Kidney (tissue), 14 donors: ENCODE data around the gene CXCL12. TPM values are rescaled to one million over a fixed set of nuclear protein-coding genes. Genes with fewer than 3 reads are reported as not detected.

Experiments used
- DNase-seq, 5 donors: peaks; one replicate each; pipeline ENCODE4 v3.0.0-alpha.2; 2013 to 2020
- FAIRE-seq: peaks from 2 replicates; lab custom pipeline; 2012; peaks lifted over from hg19 to GRCh38; lab: Jason Lieb, UNC
- H3K27ac ChIP-seq, 2 donors: one replicate each; pipeline ENCODE4 v1.7.0; 2013; ENCODE audit warnings: low read depth in 2 of 2, low read length in 2 of 2, inconsistent platforms in 1 of 2
- H3K27me3 ChIP-seq: one replicate; pipeline ENCODE4 v1.7.1; 2013; ENCODE audit warnings: low read length, inconsistent platforms; ENCODE audit not compliant: control insufficient read depth, insufficient read depth
- H3K36me3 ChIP-seq, 3 donors: one replicate each; pipeline versions ENCODE4 v1.7.0 to v1.7.1; 2013; ENCODE audit warnings: low read length in 3 of 3, control low read depth in 1 of 3, inconsistent platforms in 1 of 3; ENCODE audit not compliant: insufficient read depth in 3 of 3, control insufficient read depth in 2 of 3
- H3K4me1 ChIP-seq, 3 donors: one replicate each; pipeline versions ENCODE4 v1.7.0 to v1.7.1; 2013; ENCODE audit warnings: low read length in 3 of 3, inconsistent platforms in 1 of 3, low read depth in 1 of 3; ENCODE audit not compliant: control insufficient read depth in 2 of 3, insufficient read depth in 2 of 3
- H3K4me3 ChIP-seq, 3 donors: one replicate each; pipeline versions ENCODE4 v1.7.0 to v1.8.1; 2013; ENCODE audit warnings: low read length in 3 of 3, control low read depth in 1 of 3, inconsistent platforms in 1 of 3
- H3K9ac ChIP-seq, 3 donors: one replicate each; pipeline versions ENCODE4 v1.7.0 to v1.7.1; 2013; ENCODE audit warnings: low read length in 3 of 3, control low read depth in 1 of 3, inconsistent platforms in 1 of 3
- H3K9me3 ChIP-seq, 3 donors: one replicate each; pipeline versions ENCODE4 v1.7.0 to v1.7.1; 2013; ENCODE audit warnings: low read length in 3 of 3, control low read depth in 1 of 3, inconsistent platforms in 1 of 3; ENCODE audit not compliant: control insufficient read depth in 2 of 3, insufficient read depth in 1 of 3
- intact Hi-C: fragments of 100-400 bp; cut with DNase I; formaldehyde crosslinking; loops from one replicate; pipeline ENCODE4 v1.11.1; 2022
- polyA plus RNA-seq: library from polyadenylated mRNA; stranded (reverse); fragments of 350-450 nt; fragmentation: Illumina TruSeq; extraction: RNeasy Lipid Tissue Mini Kit (QIAGEN cat#74804); gene quantifications from one replicate; pipeline ENCODE4 v1.2.3, GENCODE V29; 2014; ENCODE audit warnings: low read depth, low replicate concordance; ENCODE audit not compliant: insufficient read depth
- total RNA-seq: library from RNA; stranded (reverse); fragmentation: NEBNext Ultra II Directional; extraction: Animal tissue kit (Norgen Biotek cat#: 25700); gene quantifications from one replicate; pipeline ENCODE4 v1.2.1, GENCODE V29; 2021
- TF ChIP-seq, protein P1 (sequence below): IDR thresholded peaks from 3 replicates; pipeline ENCODE4 v1.5.1; 2012; ENCODE audit warnings: mild to moderate bottlenecking, moderate library complexity, borderline replicate concordance; ENCODE audit not compliant: insufficient read depth; ENCODE audit errors: extremely low read depth
- donor health status: control.
- donor health status: control.
- donor health status: control.
- donor health status: control.
- donor health status: control.
- donor health status: DM: yes; HTN: yes; CAD: no.
- donor health status: Normal renal cell carcinoma (clear cell type).

Gene CXCL12
- total and polyA plus RNA-seq, 2 donors from 2014 or later = 99.5 to 111 TPM

GRCh38 chr10:44396671-44397191, 11.8 kb upstream of the CXCL12 start:
- no peaks in the 10 kb centered on the region for H3K27me3 ChIP-seq
- DNase-seq = peak in 1 of 5 donors; percentile 32
- intact Hi-C loops = no loop called here
- H3K9me3 ChIP-seq = no peaks in the 10 kb centered on the region
- TF ChIP-seq, protein P1, sequence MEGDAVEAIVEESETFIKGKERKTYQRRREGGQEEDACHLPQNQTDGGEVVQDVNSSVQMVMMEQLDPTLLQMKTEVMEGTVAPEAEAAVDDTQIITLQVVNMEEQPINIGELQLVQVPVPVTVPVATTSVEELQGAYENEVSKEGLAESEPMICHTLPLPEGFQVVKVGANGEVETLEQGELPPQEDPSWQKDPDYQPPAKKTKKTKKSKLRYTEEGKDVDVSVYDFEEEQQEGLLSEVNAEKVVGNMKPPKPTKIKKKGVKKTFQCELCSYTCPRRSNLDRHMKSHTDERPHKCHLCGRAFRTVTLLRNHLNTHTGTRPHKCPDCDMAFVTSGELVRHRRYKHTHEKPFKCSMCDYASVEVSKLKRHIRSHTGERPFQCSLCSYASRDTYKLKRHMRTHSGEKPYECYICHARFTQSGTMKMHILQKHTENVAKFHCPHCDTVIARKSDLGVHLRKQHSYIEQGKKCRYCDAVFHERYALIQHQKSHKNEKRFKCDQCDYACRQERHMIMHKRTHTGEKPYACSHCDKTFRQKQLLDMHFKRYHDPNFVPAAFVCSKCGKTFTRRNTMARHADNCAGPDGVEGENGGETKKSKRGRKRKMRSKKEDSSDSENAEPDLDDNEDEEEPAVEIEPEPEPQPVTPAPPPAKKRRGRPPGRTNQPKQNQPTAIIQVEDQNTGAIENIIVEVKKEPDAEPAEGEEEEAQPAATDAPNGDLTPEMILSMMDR = no peak
- H3K4me1 ChIP-seq = peaks cover 0 to 5% (median 0%) of the 10 kb centered on the region in 3 donors
- no peaks in the 10 kb centered on the region for H3K36me3 ChIP-seq
- no peak for FAIRE-seq
- H3K27ac ChIP-seq = no peak overlapping the region
- no peak overlapping the region for H3K4me3 ChIP-seq
- no peak overlapping the region for H3K9ac ChIP-seq

GRCh38 chr10:44395902-44396670, 11.2 kb upstream of the CXCL12 start:
- DNase-seq (peak in 1 of 5 donors; percentile 40), FAIRE-seq (no peak)

GRCh38 chr10:44395396-44395795, 10.5 kb upstream of the CXCL12 start:
- Histone ChIP-seq H3K9me3 (no peaks in the 10 kb centered on the region), H3K36me3 (no peaks in the 10 kb centered on the region), H3K9ac (no peak overlapping the region), H3K4me3 (no peak overlapping the region), H3K27ac (no peak overlapping the region), H3K27me3 (no peaks in the 10 kb centered on the region), H3K4me1 (peaks cover 0 to 5% (median 0%) of the 10 kb centered on the region in 3 donors)
- DNase-seq (no peak), FAIRE-seq (no peak)
- intact Hi-C loops = no loop called here
- TF ChIP-seq, protein P1 = no peak

More at GRCh38 chr10:44395902-44396670, 11.2 kb upstream of the CXCL12 start:
- Histone ChIP-seq H3K27me3 (no peaks in the 10 kb centered on the region), H3K27ac (no peak overlapping the region), H3K9ac (no peak overlapping the region), H3K36me3 (no peaks in the 10 kb centered on the region), H3K4me3 (no peak overlapping the region), H3K4me1 (peaks cover 0 to 5% (median 0%) of the 10 kb centered on the region in 3 donors), H3K9me3 (no peaks in the 10 kb centered on the region)
- TF ChIP-seq, protein P1 = no peak
- intact Hi-C loops = no loop called here
